ENCODE measurements around the gene SCN8A.

GRCh38 chr12:51818566-51819300 lies 227.7 kb downstream of the SCN8A start:
- TF ChIP-seq CTCF (IDR thresholded peaks at IDR 0.05) = no peak
- no peak for TF ChIP-seq POLR2A (IDR thresholded peaks at IDR 0.05)

Data from testis (tissue), 2 donors.